ENCODE data around the gene JHY.

DNA sequence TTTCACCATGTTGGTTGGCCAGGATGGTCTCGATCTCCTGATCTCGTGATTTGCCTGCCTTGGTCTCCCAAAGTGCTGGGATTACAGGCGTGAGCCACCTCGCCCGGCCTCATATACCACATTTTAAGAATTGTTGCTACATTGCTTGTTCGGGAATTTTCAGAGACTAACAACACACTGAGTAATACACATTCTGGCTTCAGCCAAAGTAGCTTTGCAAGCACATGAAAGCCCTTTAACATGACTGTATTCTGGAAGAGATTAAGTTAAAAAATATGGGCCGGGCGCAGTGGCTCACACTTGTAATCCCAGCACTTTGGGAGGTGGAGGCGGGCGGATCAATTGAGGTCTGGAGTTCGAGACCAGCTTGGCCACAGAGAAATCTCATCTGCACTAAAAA lies 29.3 kb upstream of the JHY start:
- TF ChIP-seq, protein P1, sequence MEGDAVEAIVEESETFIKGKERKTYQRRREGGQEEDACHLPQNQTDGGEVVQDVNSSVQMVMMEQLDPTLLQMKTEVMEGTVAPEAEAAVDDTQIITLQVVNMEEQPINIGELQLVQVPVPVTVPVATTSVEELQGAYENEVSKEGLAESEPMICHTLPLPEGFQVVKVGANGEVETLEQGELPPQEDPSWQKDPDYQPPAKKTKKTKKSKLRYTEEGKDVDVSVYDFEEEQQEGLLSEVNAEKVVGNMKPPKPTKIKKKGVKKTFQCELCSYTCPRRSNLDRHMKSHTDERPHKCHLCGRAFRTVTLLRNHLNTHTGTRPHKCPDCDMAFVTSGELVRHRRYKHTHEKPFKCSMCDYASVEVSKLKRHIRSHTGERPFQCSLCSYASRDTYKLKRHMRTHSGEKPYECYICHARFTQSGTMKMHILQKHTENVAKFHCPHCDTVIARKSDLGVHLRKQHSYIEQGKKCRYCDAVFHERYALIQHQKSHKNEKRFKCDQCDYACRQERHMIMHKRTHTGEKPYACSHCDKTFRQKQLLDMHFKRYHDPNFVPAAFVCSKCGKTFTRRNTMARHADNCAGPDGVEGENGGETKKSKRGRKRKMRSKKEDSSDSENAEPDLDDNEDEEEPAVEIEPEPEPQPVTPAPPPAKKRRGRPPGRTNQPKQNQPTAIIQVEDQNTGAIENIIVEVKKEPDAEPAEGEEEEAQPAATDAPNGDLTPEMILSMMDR (IDR thresholded peaks at IDR 0.05), result no peak
- no peak for TF ChIP-seq POLR2A (IDR thresholded peaks at IDR 0.05)

Measured in testis (tissue), 2 donors.